Mesendoderm (in vitro differentiated cells): ENCODE measurements around the gene TSC22D3.

Experiments
- DNase-seq: peaks from one replicate; pipeline ENCODE4 v3.0.0; 2013
- H2AK5ac ChIP-seq: 2 replicates; pipeline ENCODE4 v1.6.1; 2013; ENCODE audit warnings: low read length, inconsistent platforms
- H2BK120ac ChIP-seq: 2 replicates; pipeline ENCODE4 v1.6.1; 2013; ENCODE audit warnings: low read depth, mild to moderate bottlenecking, low read length, moderate library complexity, mixed read lengths
- H2BK15ac ChIP-seq: replicated peaks from 2 replicates; pipeline ENCODE4 v1.6.1; 2013; ENCODE audit warnings: low read depth, mild to moderate bottlenecking, moderate library complexity
- H2BK5ac ChIP-seq: 2 replicates; pipeline ENCODE4 v1.6.1; 2013; ENCODE audit warnings: low read length, inconsistent platforms
- H3K18ac ChIP-seq: 2 replicates; pipeline ENCODE4 v1.6.1; 2013; ENCODE audit warnings: mild to moderate bottlenecking, low read length, mixed read lengths
- H3K23ac ChIP-seq: one replicate; pipeline ENCODE4 v1.6.1; 2013; ENCODE audit warnings: low read length
- H3K27ac ChIP-seq: 2 replicates; pipeline ENCODE4 v1.5.1; 2013; ENCODE audit warnings: low read depth, mild to moderate bottlenecking, inconsistent platforms, low read length, moderate library complexity
- H3K27me3 ChIP-seq: 2 replicates; pipeline ENCODE4 v1.6.1; 2013; ENCODE audit warnings: low read length, control low read depth, mild to moderate bottlenecking, inconsistent platforms; ENCODE audit not compliant: insufficient read depth, poor library complexity
- H3K36me3 ChIP-seq: 2 replicates; pipeline ENCODE4 v1.6.1; 2013; ENCODE audit warnings: low read length, inconsistent platforms; ENCODE audit not compliant: control insufficient read depth, insufficient read depth
- H3K4ac ChIP-seq: one replicate; pipeline ENCODE4 v1.6.1; 2013; ENCODE audit warnings: low read depth, mild to moderate bottlenecking, low read length, moderate library complexity
- H3K4me1 ChIP-seq: 2 replicates; pipeline ENCODE4 v1.6.1; 2013; ENCODE audit warnings: low read depth, low read length, inconsistent platforms; ENCODE audit not compliant: control insufficient read depth
- H3K4me2 ChIP-seq: 2 replicates; pipeline ENCODE4 v1.6.1; 2013; ENCODE audit warnings: low read length
- H3K4me3 ChIP-seq: 2 replicates; pipeline ENCODE4 v1.5.1; 2013; ENCODE audit warnings: mild to moderate bottlenecking, low read length
- H3K56ac ChIP-seq: one replicate; pipeline ENCODE4 v1.6.1; 2013; ENCODE audit warnings: low read length
- H3K79me1 ChIP-seq: 2 replicates; pipeline ENCODE4 v1.6.1; 2013; ENCODE audit warnings: low read length, inconsistent platforms
- H3K79me2 ChIP-seq: 2 replicates; pipeline ENCODE4 v1.6.1; 2013; ENCODE audit warnings: mild to moderate bottlenecking, low read length; ENCODE audit not compliant: control insufficient read depth, insufficient read depth
- H3K9ac ChIP-seq: 2 replicates; pipeline ENCODE4 v1.6.1; 2013; ENCODE audit warnings: low read length, inconsistent platforms
- H4K5ac ChIP-seq: one replicate; pipeline ENCODE4 v1.6.1; 2013; ENCODE audit warnings: low read length
- H4K8ac ChIP-seq: one replicate; pipeline ENCODE4 v1.6.1; 2013; ENCODE audit warnings: low read depth, mild to moderate bottlenecking, control low read depth, low read length, moderate library complexity
- WGBS: extraction: QIAGEN DNeasy Blood & Tissue Kit; methylation state at CpG from one replicate; pipeline ENCODE4 v1.1.7; 2013; ENCODE audit warnings: low lambda C conversion rate, missing lambda C conversion rate; ENCODE audit not compliant: insufficient coverage; ENCODE audit errors: extremely low coverage; 5-methylcytosine and 5-hydroxymethylcytosine counted together

The TSC22D3 gene

DNA sequence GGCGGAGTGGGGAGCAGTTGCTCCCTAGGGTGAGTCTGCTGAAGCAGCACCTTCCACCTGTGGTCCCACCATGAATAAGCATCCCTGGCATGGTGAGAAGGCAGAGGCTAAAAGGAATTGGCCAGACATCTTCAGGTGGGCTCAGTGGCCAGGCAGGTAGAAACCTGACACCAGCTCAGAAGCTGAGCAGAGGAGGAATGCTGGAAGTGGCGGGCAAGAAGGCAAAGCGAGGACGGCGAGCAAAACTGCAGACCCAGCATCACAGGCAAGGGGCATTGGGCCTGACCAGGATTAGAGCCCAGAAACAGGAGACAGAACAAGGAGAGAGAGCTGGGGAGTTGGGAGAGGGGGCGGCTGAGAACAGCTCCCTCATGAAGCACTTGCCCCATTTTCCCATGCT is 25.3 kb downstream of the TSC22D3 start:
- Histone ChIP-seq H3K79me1 (no peaks in the 10 kb centered on the region), H3K27me3 (no peaks in the 10 kb centered on the region), H3K4me2 (no peak overlapping the region), H3K23ac (no peak overlapping the region), H3K27ac (no peak overlapping the region), H2BK15ac (no peak overlapping the region), H4K8ac (no peak overlapping the region), H3K9ac (no peak overlapping the region), H3K18ac (no peak overlapping the region), H2BK5ac (no peak overlapping the region), H2BK120ac (no peak overlapping the region), H2AK5ac (no peak overlapping the region), H4K5ac (no peak overlapping the region), H3K4me3 (no peak overlapping the region), H3K4ac (no peak overlapping the region), H3K36me3 (no peaks in the 10 kb centered on the region), H3K4me1 (no peaks in the 10 kb centered on the region), H3K56ac (no peak overlapping the region), H3K79me2 (no peaks in the 10 kb centered on the region)
- DNase-seq: no peak
- WGBS: no CpG with 5 or more reads among the region's 6 CpGs

DNA sequence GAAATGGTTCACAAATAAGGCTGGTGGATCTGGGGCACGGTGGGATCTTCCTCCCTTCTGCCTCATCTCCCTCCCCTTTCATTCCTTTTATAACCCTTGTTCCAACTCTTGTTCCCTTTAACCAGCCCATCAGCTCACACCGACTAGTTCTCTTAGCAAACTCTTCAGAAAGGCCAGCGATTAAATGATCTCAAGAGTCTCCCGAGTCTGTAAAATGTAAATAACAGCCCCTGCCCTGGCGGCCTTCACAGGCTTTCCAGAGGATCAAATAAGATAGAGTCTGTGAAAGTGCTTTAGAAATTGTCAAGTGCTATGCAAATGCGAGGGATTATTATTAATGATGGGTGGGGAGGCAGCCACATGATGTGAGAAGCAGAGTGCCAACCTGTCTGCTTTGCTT is 27.1 kb downstream of the TSC22D3 start:
- Histone ChIP-seq H3K79me2 (no peaks in the 10 kb centered on the region), H3K9ac (no peak overlapping the region), H4K5ac (no peak overlapping the region), H3K4me2 (no peak overlapping the region), H2BK15ac (no peak overlapping the region), H3K23ac (no peak overlapping the region), H3K36me3 (no peaks in the 10 kb centered on the region), H3K27ac (no peak overlapping the region), H4K8ac (no peak overlapping the region), H3K4me1 (no peaks in the 10 kb centered on the region), H2BK120ac (no peak overlapping the region), H3K18ac (no peak overlapping the region), H3K56ac (no peak overlapping the region), H2AK5ac (no peak overlapping the region), H2BK5ac (no peak overlapping the region), H3K79me1 (no peaks in the 10 kb centered on the region), H3K4ac (no peak overlapping the region), H3K4me3 (no peak overlapping the region), H3K27me3 (no peaks in the 10 kb centered on the region)
- no peak for DNase-seq
- no CpG with 5 or more reads among the region's 6 CpGs for WGBS

DNA sequence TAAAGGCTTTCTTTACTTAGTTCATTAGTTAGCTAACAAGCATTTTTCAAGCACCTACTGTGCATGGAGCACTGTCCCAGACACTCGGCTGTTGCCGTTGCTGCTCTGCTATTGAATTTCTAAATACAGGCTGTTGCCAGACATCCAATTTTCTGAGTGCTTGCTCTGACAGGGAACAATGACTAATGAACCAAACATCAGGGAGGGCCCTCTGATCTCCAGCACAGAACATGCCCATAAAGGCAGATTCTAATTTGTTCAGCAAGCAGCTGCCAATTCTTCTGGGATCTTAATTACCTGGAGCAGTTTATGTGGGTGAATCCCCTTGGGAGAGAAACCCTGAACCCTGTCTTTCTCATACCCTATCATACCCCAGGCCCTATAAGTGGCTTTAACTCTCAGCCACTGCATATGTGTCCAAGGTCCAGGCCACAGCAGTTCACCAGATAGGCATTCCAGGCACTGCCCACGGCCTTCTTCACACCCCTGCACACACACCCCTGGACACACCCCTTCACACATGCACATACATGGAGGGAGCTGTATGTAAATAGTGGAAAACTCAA is 27.9 kb downstream of the TSC22D3 start:
- H3K79me1 ChIP-seq: no peaks in the 10 kb centered on the region
- H2BK15ac ChIP-seq: no peak overlapping the region
- no peaks in the 10 kb centered on the region for H3K36me3 ChIP-seq
- no peak overlapping the region for H2BK120ac ChIP-seq
- no peak for DNase-seq
- H3K23ac ChIP-seq: no peak overlapping the region
- no peak overlapping the region for H3K4ac ChIP-seq
- no CpG with 5 or more reads among the region's 3 CpGs for WGBS
- no peak overlapping the region for H3K56ac ChIP-seq
- H4K8ac ChIP-seq: no peak overlapping the region
- no peak overlapping the region for H3K27ac ChIP-seq
- H3K18ac ChIP-seq: no peak overlapping the region
- no peak overlapping the region for H3K4me3 ChIP-seq
- no peak overlapping the region for H4K5ac ChIP-seq
- H3K9ac ChIP-seq: no peak overlapping the region
- no peak overlapping the region for H2BK5ac ChIP-seq
- H3K4me1 ChIP-seq: no peaks in the 10 kb centered on the region
- H3K79me2 ChIP-seq: no peaks in the 10 kb centered on the region
- H3K4me2 ChIP-seq: no peak overlapping the region
- no peaks in the 10 kb centered on the region for H3K27me3 ChIP-seq
- H2AK5ac ChIP-seq: no peak overlapping the region

DNA sequence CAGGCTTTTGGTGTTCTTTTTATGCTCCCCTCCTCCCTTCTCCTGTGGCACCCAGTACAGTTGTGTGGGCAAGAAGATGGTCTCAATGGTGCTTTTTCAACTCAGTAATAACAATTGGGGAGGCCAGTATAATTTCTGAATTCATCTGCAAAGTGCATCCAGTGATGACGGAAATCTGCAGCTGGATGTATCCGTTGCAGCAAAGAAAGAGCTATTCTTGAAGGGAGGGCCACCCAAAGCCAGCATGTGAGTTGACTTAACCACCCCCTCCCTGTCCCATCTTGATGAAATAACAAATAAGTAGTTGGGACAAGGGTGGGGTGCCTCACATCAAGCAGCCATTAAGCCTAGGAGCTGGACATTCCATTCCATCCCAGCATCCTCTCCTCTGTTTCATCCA is 30.7 kb downstream of the TSC22D3 start:
- no peak overlapping the region for H3K18ac ChIP-seq
- no peak overlapping the region for H3K4me3 ChIP-seq
- H2BK5ac ChIP-seq: no peak overlapping the region
- H3K79me2 ChIP-seq: no peaks in the 10 kb centered on the region
- H3K27ac ChIP-seq: no peak overlapping the region
- no peak overlapping the region for H4K8ac ChIP-seq
- H3K36me3 ChIP-seq: no peaks in the 10 kb centered on the region
- H4K5ac ChIP-seq: no peak overlapping the region
- no peak overlapping the region for H2AK5ac ChIP-seq
- H3K56ac ChIP-seq: no peak overlapping the region
- H3K9ac ChIP-seq: no peak overlapping the region
- no peaks in the 10 kb centered on the region for H3K27me3 ChIP-seq
- H2BK120ac ChIP-seq: no peak overlapping the region
- no peak overlapping the region for H3K4ac ChIP-seq
- no peak overlapping the region for H3K4me2 ChIP-seq
- DNase-seq: no peak
- no peaks in the 10 kb centered on the region for H3K79me1 ChIP-seq
- no CpG with 5 or more reads among the region's 2 CpGs for WGBS
- no peak overlapping the region for H3K23ac ChIP-seq
- H3K4me1 ChIP-seq: no peaks in the 10 kb centered on the region
- H2BK15ac ChIP-seq: no peak overlapping the region

- no peaks in the 10 kb centered on the region for H3K79me1 ChIP-seq
- H3K36me3 ChIP-seq: no peaks in the 10 kb centered on the region
- no peak overlapping the region for H3K9ac ChIP-seq
- H4K5ac ChIP-seq: no peak overlapping the region
- H2BK15ac ChIP-seq: no peak overlapping the region
- no peak overlapping the region for H3K4ac ChIP-seq
- H3K56ac ChIP-seq: no peak overlapping the region
- no peak overlapping the region for H3K18ac ChIP-seq
- WGBS: no CpG with 5 or more reads among the region's 7 CpGs
- H3K4me3 ChIP-seq: no peak overlapping the region
- H3K79me2 ChIP-seq: no peaks in the 10 kb centered on the region
- H2BK120ac ChIP-seq: no peak overlapping the region
- no peak overlapping the region for H2BK5ac ChIP-seq
- H3K27me3 ChIP-seq: no peaks in the 10 kb centered on the region
- DNase-seq: no peak
- H3K23ac ChIP-seq: no peak overlapping the region
- no peak overlapping the region for H4K8ac ChIP-seq
- no peaks in the 10 kb centered on the region for H3K4me1 ChIP-seq
- no peak overlapping the region for H2AK5ac ChIP-seq
- H3K4me2 ChIP-seq: no peak overlapping the region
- no peak overlapping the region for H3K27ac ChIP-seq
These were observed 31.6 kb downstream of the TSC22D3 start for GRCh38 chrX:107743995-107744394.

DNA sequence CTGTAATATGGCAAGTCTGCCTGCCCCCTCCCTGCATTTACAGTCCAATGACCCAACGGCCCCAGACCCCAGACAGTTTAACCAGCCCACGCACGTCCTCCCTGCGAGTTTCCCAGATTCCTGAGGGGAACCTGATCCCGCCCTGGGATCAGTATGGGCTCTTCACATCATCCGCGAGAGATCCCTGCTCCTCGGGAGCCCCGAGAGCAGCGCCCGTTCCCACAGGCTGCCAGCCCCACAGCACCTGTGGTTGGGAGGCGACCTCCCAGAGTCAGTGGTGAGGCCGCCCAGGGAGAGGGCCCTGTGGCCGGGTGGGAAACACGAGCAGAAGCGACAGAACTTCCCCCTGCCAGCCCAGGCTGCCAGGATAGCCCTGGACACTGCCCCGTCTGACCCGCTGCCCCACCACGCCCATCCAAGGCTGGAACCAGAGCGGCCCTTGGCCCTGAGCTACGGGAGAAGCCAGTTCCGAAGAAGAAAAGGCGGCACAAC is 32.8 kb downstream of the TSC22D3 start:
- Histone ChIP-seq H4K8ac (no peak overlapping the region), H3K4me3 (no peak overlapping the region), H3K4me1 (peaks cover 4% of the 10 kb centered on the region), H2BK5ac (no peak overlapping the region), H4K5ac (no peak overlapping the region), H3K79me1 (no peaks in the 10 kb centered on the region), H2AK5ac (no peak overlapping the region), H3K18ac (no peak overlapping the region), H2BK15ac (no peak overlapping the region), H3K4ac (no peak overlapping the region), H3K23ac (no peak overlapping the region), H3K36me3 (no peaks in the 10 kb centered on the region), H3K79me2 (no peaks in the 10 kb centered on the region), H3K56ac (no peak overlapping the region), H2BK120ac (no peak overlapping the region), H3K9ac (no peak overlapping the region), H3K4me2 (peak overlapping the region; percentile 36), H3K27me3 (no peaks in the 10 kb centered on the region), H3K27ac (no peak overlapping the region)
- no peak for DNase-seq
- WGBS: no CpG with 5 or more reads among the region's 23 CpGs
